ENCODE data around the gene FBXO24. TPM values are rescaled to one million over a fixed set of nuclear protein-coding genes. Genes with fewer than 3 reads are reported as not detected.

Gene FBXO24
- total and polyA plus RNA-seq, 2 of the 8 experiments (the other 6 are each of a cell fraction or from before 2014, with no cell fraction given): 0.35 to 0.57 TPM

- 1% methylated on average over 10 of the region's 44 CpGs; no CpG with 5 or more reads in 1 of the 2 experiments for WGBS, 2 experiments (ENCODE audit: extremely low coverage in 1 of 2, insufficient coverage in 1 of 2, insufficient read length in 1 of 2, insufficient replicate concordance in 2 of 2, low coverage in 1 of 2, low lambda C conversion rate in 2 of 2, missing lambda C conversion rate in 1 of 2)
- no peak overlapping the region for H2AK5ac ChIP-seq (ENCODE audit: low read depth, low read length)
- peak in 1 of 2 experiments; percentile 61 for DNase-seq (ENCODE audit: low read depth in 1 of 2, low spot score in 2 of 2)
- no peak for TF ChIP-seq JUN (IDR thresholded peaks at IDR 0.05; ENCODE audit: low read depth, low read length)
- no peak for TF ChIP-seq POLR2A (IDR thresholded peaks at IDR 0.05; ENCODE audit: control extremely low read depth in 1 of 2, low read depth in 2 of 2, low read length in 2 of 2)
- TF ChIP-seq BRCA1 (IDR thresholded peaks at IDR 0.05; ENCODE audit: low read depth, low read length): no peak
- peak in 1 of 2 experiments; percentile 16; a peak in 1 of 4 replicates for TF ChIP-seq SIN3A (conservative IDR thresholded peaks at IDR 0.05 in 1 of 2, IDR thresholded peaks at IDR 0.05 in 1 of 2; ENCODE audit: low read depth in 1 of 2, low read length in 2 of 2)
- no peak for TF ChIP-seq YY1 (IDR thresholded peaks at IDR 0.05; ENCODE audit: low read depth, low read length)
- 0 out of 2 replicates have a peak, but pooled peaks have one; percentile 39 for TF ChIP-seq SP1 (IDR thresholded peaks at IDR 0.05; ENCODE audit: low read depth, low read length)
- TF ChIP-seq HDAC6 (IDR thresholded peaks at IDR 0.05; ENCODE audit: low read depth, low read length): no peak
- TF ChIP-seq SIX5 (IDR thresholded peaks at IDR 0.05; ENCODE audit: low read depth, low read length): no peak
- TF ChIP-seq KDM4A (IDR thresholded peaks at IDR 0.05; ENCODE audit: low read depth, low read length, severe bottlenecking): peak; percentile 74
- TF ChIP-seq ZNF274 (IDR thresholded peaks at IDR 0.05; ENCODE audit: borderline replicate concordance, extremely low read depth, low read length): no peak
- TF ChIP-seq TAF1 (IDR thresholded peaks at IDR 0.05; ENCODE audit: low read depth, low read length): no peak
- no peak for TF ChIP-seq KDM5A (IDR thresholded peaks at IDR 0.05; ENCODE audit: low read length)
- TF ChIP-seq PHF8 (conservative IDR thresholded peaks at IDR 0.05; ENCODE audit: low read depth, low read length): no peak
- no peak for TF ChIP-seq SIRT6 (IDR thresholded peaks at IDR 0.05; ENCODE audit: low read length)
Measured at GRCh38 chr7:100539436-100540006, 46.6 kb upstream of the FBXO24 start.

More at GRCh38 chr7:100539436-100540006, 46.6 kb upstream of the FBXO24 start:
- no peak overlapping the region for H3K14ac ChIP-seq (ENCODE audit: insufficient read length)
- H3K4me3 ChIP-seq (ENCODE audit: extremely low read depth in 1 of 4, insufficient read depth in 2 of 4, low read depth in 3 of 4, low read length in 4 of 4): peak overlapping the region; percentile 70 to 83 (median 77)
- FAIRE-seq: no peak
- H3K4me1 ChIP-seq (replicated peaks in 1 of 4; ENCODE audit: control insufficient read depth in 3 of 4, insufficient read depth in 4 of 4, low read length in 3 of 4): peaks cover 6 to 30% (median 16%) of the 10 kb centered on the region in 4 experiments; a peak in 4 of 7 replicates
- H3K23me2 ChIP-seq (ENCODE audit: low read depth, low read length): peaks cover 7% of the 10 kb centered on the region
- H3K27me3 ChIP-seq (replicated peaks in 1 of 4; ENCODE audit: control insufficient read depth in 3 of 4, extremely low read depth in 1 of 4, insufficient read depth in 3 of 4, low read length in 3 of 4): peaks cover 0 to 3% (median 2%) of the 10 kb centered on the region in 4 experiments; a peak in 3 of 7 replicates
- H3K4ac ChIP-seq (replicated peaks; ENCODE audit: insufficient read length, low read depth, low read length): no peak overlapping the region
- H3K18ac ChIP-seq (ENCODE audit: extremely low read depth, low read length): no peak overlapping the region
- no peak overlapping the region for H3K27ac ChIP-seq (ENCODE audit: low read depth, low read length)
- no peak overlapping the region for H2BK20ac ChIP-seq (ENCODE audit: low read length)
- peak overlapping the region; percentile 73; the same call in 1 of the 2 replicates for H4K8ac ChIP-seq (ENCODE audit: extremely low read depth, insufficient read depth, low read length)
- H3K79me1 ChIP-seq (ENCODE audit: low read depth, low read length): no peaks in the 10 kb centered on the region
- H3K23ac ChIP-seq (ENCODE audit: insufficient read length): no peak overlapping the region
- no peaks in the 10 kb centered on the region for H3K36me3 ChIP-seq (ENCODE audit: control insufficient read depth in 2 of 4, insufficient read depth in 4 of 4, low read length in 3 of 4)
- no peak overlapping the region for H2BK12ac ChIP-seq (ENCODE audit: low read depth, low read length)
- H3K79me2 ChIP-seq (ENCODE audit: control insufficient read depth in 1 of 2, insufficient read depth in 2 of 2, low read length in 2 of 2): peaks cover 0 to 25% of the 10 kb centered on the region in 2 experiments; a peak in 2 of 4 replicates
- H4K5ac ChIP-seq (ENCODE audit: insufficient read length, low read depth, low read length): no peak overlapping the region
- H2BK15ac ChIP-seq (ENCODE audit: low read length): no peak overlapping the region
- H4K20me1 ChIP-seq (replicated peaks in 1 of 2; ENCODE audit: control insufficient read depth in 1 of 2, insufficient read depth in 2 of 2, low read length in 2 of 2): no peaks in the 10 kb centered on the region
- no peak overlapping the region for H3K56ac ChIP-seq (replicated peaks; ENCODE audit: insufficient read length, low read depth, low read length)
- CTCF ChIA-PET (ENCODE audit: partially characterized antibody): interaction anchor here (0.8 to 26.5 kb wide), 3 partner anchors 16 to 62 kb away, joined by 3 to 341 read pairs (median 5); no protein-coding TSS in a partner anchor
- peak overlapping the region; percentile 60 to 83 for H3K4me2 ChIP-seq (ENCODE audit: insufficient read depth in 1 of 2, low read depth in 2 of 2, low read length in 2 of 2)
- POLR2A ChIA-PET (ENCODE audit: partially characterized antibody): interaction anchor here (0.6 to 2.1 kb wide), 9 partner anchors 10 to 104 kb away, joined by 3 to 12 read pairs (median 4); partner anchors contain the start of genes FBXO24 and LRCH4
- peak overlapping the region; percentile 17 to 58 (median 23); a peak in 5 of 7 replicates for H3K9ac ChIP-seq (replicated peaks in 1 of 4; ENCODE audit: extremely low read depth in 1 of 4, low read depth in 3 of 4, low read length in 3 of 4)
- no peak overlapping the region for H2AFZ ChIP-seq (ENCODE audit: low read length)
- H3K9me3 ChIP-seq (ENCODE audit: insufficient read depth in 2 of 2, low read depth in 1 of 2, low read length in 1 of 2): no peaks in the 10 kb centered on the region
- H2BK120ac ChIP-seq (replicated peaks; ENCODE audit: low read depth, low read length): no peak overlapping the region
- H2BK5ac ChIP-seq (ENCODE audit: low read depth, low read length): no peak overlapping the region
- H4K91ac ChIP-seq (replicated peaks; ENCODE audit: insufficient read length, low read length): no peak overlapping the region

All from H1 (cell line).